HepG2 (cell line): ENCODE data around the gene SLC35F6. TPM values are rescaled to one million over a fixed set of nuclear protein-coding genes. Genes with fewer than 3 reads are reported as not detected.

Experiments used
- ATAC-seq: fragments of 200-7000 bp; cut with Tn5 transposase; 3 replicates; pipeline ENCODE4 v1.9.1; 2020; ENCODE audit warnings: mild to moderate bottlenecking, moderate library complexity
- BruUV-seq: library from RNA; stranded (reverse); fragments of 400-500 nt; replicated peaks from 2 replicates; lab custom pipeline; 2021; lab: Mats Ljungman, UMichigan
- CTCF ChIA-PET: fragments of 300-600 bp; formaldehyde crosslinking; extraction: SDS; loops from one replicate; lab custom pipeline; 2021; ENCODE audit warnings: low total read pairs, inconsistent platforms, low intra/inter-chr PET ratio; lab: Yijun Ruan, JAX
- POLR2A ChIA-PET: fragments of 350-600 bp; sonication (Branson Sonifier 250); formaldehyde crosslinking; loops from one replicate; lab custom pipeline; 2020; ENCODE audit warnings: antibody characterized with exemption, inconsistent platforms; lab: Yijun Ruan, JAX
- DNase-seq: peaks from one replicate; pipeline ENCODE4 v3.0.0-alpha.2; 2015; ENCODE audit warnings: low spot score
- FAIRE-seq: peaks from 3 replicates; lab custom pipeline; 2011; peaks lifted over from hg19 to GRCh38; lab: Jason Lieb, UNC
- H2AFZ ChIP-seq: one replicate; pipeline ENCODE4 v1.6.1; 2011; ENCODE audit warnings: low read length, inconsistent platforms
- H3K27ac ChIP-seq: fragments of 300-600 bp; 3 replicates; pipeline ENCODE4 v1.8.0; 2011; ENCODE audit warnings: mixed run types, mild to moderate bottlenecking, mixed read lengths, low read length, inconsistent platforms; ENCODE audit not compliant: insufficient read depth; ENCODE audit errors: extremely low read length
- H3K27me3 ChIP-seq, 2 experiments: fragments of 200-600 bp in 1 of 2; 2 replicates in 1 of 2; 3 replicates in 1 of 2; pipeline versions ENCODE4 v1.6.0 to v1.8.0; 2011; ENCODE audit warnings: low read length in 2 of 2, mild to moderate bottlenecking in 2 of 2, moderate library complexity in 2 of 2, inconsistent platforms in 1 of 2; ENCODE audit not compliant: insufficient read depth in 2 of 2, control insufficient read depth in 1 of 2
- H3K36me3 ChIP-seq, 2 experiments: fragments of 200-600 bp in 1 of 2; replicated peaks in 1 of 2; 2 replicates in 1 of 2; 3 replicates in 1 of 2; pipeline versions ENCODE4 v1.5.1 to v1.8.0; 2011; ENCODE audit warnings: low read length in 2 of 2, inconsistent platforms in 1 of 2; ENCODE audit not compliant: insufficient read depth in 2 of 2, control insufficient read depth in 1 of 2
- H3K4me1 ChIP-seq: 2 replicates; pipeline ENCODE4 v1.5.1; 2012; ENCODE audit warnings: low read length, inconsistent platforms; ENCODE audit not compliant: insufficient read depth
- H3K4me2 ChIP-seq: 2 replicates; pipeline ENCODE4 v1.6.0; 2011; ENCODE audit warnings: low read depth, low read length, inconsistent platforms
- H3K4me3 ChIP-seq, 3 experiments: fragments of 200-600 bp in 1 of 3; sonication (generic), shearing (Covaris generic) in 1 of 3; replicated peaks in 1 of 3; 2 replicates each; pipeline ENCODE4 v1.5.1; 2011 to 2016; ENCODE audit warnings: low read length in 3 of 3, inconsistent platforms in 2 of 3, low read depth in 2 of 3, mild to moderate bottlenecking in 2 of 3, control low read depth in 1 of 3, mixed read lengths in 1 of 3; ENCODE audit not compliant: insufficient read depth in 1 of 3
- H3K79me2 ChIP-seq: one replicate; pipeline ENCODE4 v1.6.1; 2011; ENCODE audit warnings: low read length, inconsistent platforms; ENCODE audit not compliant: insufficient read depth
- H3K9ac ChIP-seq: 2 replicates; pipeline ENCODE4 v1.6.0; 2011; ENCODE audit warnings: mild to moderate bottlenecking, low read depth, low read length, inconsistent platforms; ENCODE audit not compliant: insufficient read depth
- H3K9me3 ChIP-seq: 2 replicates; pipeline ENCODE4 v1.5.1; 2012; ENCODE audit warnings: mild to moderate bottlenecking, low read length
- H4K20me1 ChIP-seq: 2 replicates; pipeline ENCODE4 v1.6.0; 2011; ENCODE audit warnings: inconsistent platforms, mild to moderate bottlenecking, low read length, moderate library complexity; ENCODE audit not compliant: insufficient read depth
- EED ChIP-seq: sonication (generic); formaldehyde crosslinking; IDR thresholded peaks from 2 replicates; pipeline ENCODE4 v1.5.0; 2020; ENCODE audit warnings: mild to moderate bottlenecking, missing genetic modification reagents
- EHMT2 ChIP-seq: fragments of 200-600 bp; sonication (generic); IDR thresholded peaks from 2 replicates; pipeline ENCODE4 v1.7.0; 2017; ENCODE audit warnings: antibody characterized with exemption, low read depth, low read length, borderline replicate concordance
- KDM2A ChIP-seq: sonication (generic); formaldehyde crosslinking; IDR thresholded peaks from 2 replicates; pipeline ENCODE4 v1.4.0; 2020; ENCODE audit warnings: low read depth, missing genetic modification reagents, borderline replicate concordance
- MAF1 ChIP-seq: sonication (generic); formaldehyde crosslinking; IDR thresholded peaks from 2 replicates; pipeline ENCODE4 v1.5.0; 2020; ENCODE audit warnings: missing genetic modification reagents, borderline replicate concordance
- TAF1 ChIP-seq: sonication (generic); formaldehyde crosslinking; IDR thresholded peaks from 2 replicates; pipeline ENCODE4 v1.4.0; 2020; ENCODE audit warnings: missing genetic modification reagents
- ZBTB8A ChIP-seq: sonication (generic); formaldehyde crosslinking; IDR thresholded peaks from 2 replicates; pipeline ENCODE4 v1.4.0; 2020; ENCODE audit warnings: mild to moderate bottlenecking, low read depth, missing genetic modification reagents, borderline replicate concordance
- ZFP37 ChIP-seq: sonication (generic); formaldehyde crosslinking; IDR thresholded peaks from 2 replicates; pipeline ENCODE4 v1.4.0; 2020; ENCODE audit warnings: missing genetic modification reagents, borderline replicate concordance
- ZFY ChIP-seq: sonication (generic); formaldehyde crosslinking; IDR thresholded peaks from 2 replicates; pipeline ENCODE4 v1.4.0; 2020; ENCODE audit warnings: missing genetic modification reagents
- ZNF468 ChIP-seq: sonication (generic); formaldehyde crosslinking; IDR thresholded peaks from 2 replicates; pipeline ENCODE4 v1.8.0; 2022; ENCODE audit warnings: mild to moderate bottlenecking, moderate library complexity, missing genetic modification reagents
- ZNF776 ChIP-seq: sonication (generic); formaldehyde crosslinking; IDR thresholded peaks from 2 replicates; pipeline ENCODE4 v1.4.0; 2020; ENCODE audit warnings: mild to moderate bottlenecking, missing genetic modification reagents
- WGBS: methylation state at CpG from one replicate; pipeline ENCODE4 v1.1.6; 2017; ENCODE audit warnings: low lambda C conversion rate; 5-methylcytosine and 5-hydroxymethylcytosine counted together
- in situ Hi-C: cut with HindIII; loops from 2 replicates; pipeline ENCODE4 v1.10.0; 2017; ENCODE audit warnings: low pct_unique_long_range_greater_than_20kb; ENCODE audit not compliant: extremely low pct_ligation_motif_present
- intact Hi-C: fragments of 100-400 bp; cut with micrococcal nuclease; formaldehyde crosslinking; loops from one replicate; pipeline ENCODE4 v1.10.0; 2022; ENCODE audit not compliant: unreplicated experiment
- polyA plus RNA-seq, 8 experiments: library from polyadenylated mRNA; depleted of rRNA in 3 of 8; stranded (reverse) in 7 of 8; unstranded in 1 of 8; fragments of >200 nt; fragmentation: Illumina TruSeq in 4 of 8; extraction: Trizol in 4 of 8; gene quantifications; 2 replicates each; pipeline versions ENCODE4 v1.2.1 to v1.2.3, GENCODE V29; 2011 to 2016; ENCODE audit warnings: low read depth in 4 of 8, missing spikeins in 1 of 8, mixed read lengths in 1 of 8; ENCODE audit not compliant: insufficient read depth in 1 of 8
- total RNA-seq, 5 experiments: library from RNA; depleted of rRNA; stranded (reverse); fragments of >200 nt; fragmentation: Illumina TruSeq; extraction: Trizol; gene quantifications; 2 replicates each; pipeline ENCODE4 v1.2.3, GENCODE V29; 2016; ENCODE audit warnings: low read depth in 1 of 5

The SLC35F6 gene
- total and polyA plus RNA-seq, 2 of the 13 experiments (the other 11 are each of a cell fraction or from before 2014, with no cell fraction given), result 15.2 to 21.2 TPM

DNA sequence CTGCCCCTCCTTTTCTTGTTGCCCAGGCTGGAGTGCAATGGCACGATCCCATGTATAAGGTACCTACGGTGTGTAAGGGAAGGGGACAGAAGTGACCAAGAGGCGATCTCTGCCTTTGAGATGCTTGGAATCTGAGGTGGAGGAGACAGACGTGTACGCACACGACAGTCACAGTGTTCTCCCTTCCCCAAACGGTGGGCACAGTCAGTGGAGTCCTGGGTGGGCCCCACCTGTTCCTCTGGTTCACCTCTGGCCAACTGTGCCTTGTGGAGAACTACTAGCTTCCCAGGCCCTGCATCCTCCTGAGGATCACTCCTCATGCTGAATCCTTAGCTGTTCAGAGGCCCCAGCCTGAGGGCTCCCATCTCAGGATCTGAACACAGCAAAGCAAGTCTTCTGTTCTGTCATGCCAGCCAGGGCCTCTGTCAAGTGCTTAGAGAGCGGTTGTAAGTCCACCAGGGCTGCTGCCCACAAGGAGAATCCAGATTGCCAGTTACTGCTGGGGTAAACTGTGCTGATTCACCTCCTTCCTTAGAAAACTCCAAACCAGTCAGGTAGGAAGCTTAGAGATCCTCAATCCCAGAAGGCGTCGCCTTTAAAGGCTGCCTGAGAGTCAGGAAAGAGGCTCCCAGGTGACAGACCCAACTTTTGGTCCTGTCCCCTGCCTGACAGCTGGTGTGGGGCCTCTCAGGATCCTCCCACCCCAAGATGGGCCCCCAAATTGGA is 1.6 kb downstream of the SLC35F6 start:
- no TSS peak for BruUV-seq
- Histone ChIP-seq H3K9ac (peak overlapping the region; percentile 84), H2AFZ (no peak overlapping the region), H3K4me2 (peak overlapping the region; percentile 94), H4K20me1 (no peaks in the 10 kb centered on the region), H3K4me1 (peaks cover 32% of the 10 kb centered on the region), H3K79me2 (peaks cover 26% of the 10 kb centered on the region), H3K36me3 (peaks cover 0 to 1% of the 10 kb centered on the region in 2 experiments; a peak in 1 of 5 replicates), H3K9me3 (no peaks in the 10 kb centered on the region), H3K27ac (no peak overlapping the region), H3K27me3 (no peaks in the 10 kb centered on the region; a peak in 1 of 5 replicates), H3K4me3 (peak overlapping the region; percentile 91 to 97 (median 91); a peak in 4 of 6 replicates)
- ATAC-seq, result no peak
- no peak for FAIRE-seq
- intact Hi-C loops (no loop called here), in situ Hi-C loops (no loop called here)
- WGBS, result 82% methylated on average over 10 of the region's 10 CpGs
- no peak for TF ChIP-seq ZNF468
- TF ChIP-seq ZFP37 (CRISPR knock-in tag), result no peak
- no peak for TF ChIP-seq ZBTB8A (CRISPR knock-in tag)
- no peak for TF ChIP-seq MAF1 (CRISPR knock-in tag)
- TF ChIP-seq KDM2A (CRISPR knock-in tag), result peak; percentile 31; the same call in 1 of the 2 replicates
- no peak for TF ChIP-seq ZNF776 (CRISPR knock-in tag)
- TF ChIP-seq ZFY (CRISPR knock-in tag), result peak; percentile 25; the same call in 1 of the 2 replicates
- TF ChIP-seq TAF1 (CRISPR knock-in tag), result 0 out of 2 replicates have a peak, but pooled peaks have one; percentile 18
- no peak for TF ChIP-seq EHMT2
- peak; percentile 37; the same call in 1 of the 2 replicates for TF ChIP-seq EED (CRISPR knock-in tag)
- ChIA-PET POLR2A (no interaction called here), CTCF (no interaction called here)
- DNase-seq, result no peak
